ENCODE measurements around the gene JMJD8.

The JMJD8 gene

DNA sequence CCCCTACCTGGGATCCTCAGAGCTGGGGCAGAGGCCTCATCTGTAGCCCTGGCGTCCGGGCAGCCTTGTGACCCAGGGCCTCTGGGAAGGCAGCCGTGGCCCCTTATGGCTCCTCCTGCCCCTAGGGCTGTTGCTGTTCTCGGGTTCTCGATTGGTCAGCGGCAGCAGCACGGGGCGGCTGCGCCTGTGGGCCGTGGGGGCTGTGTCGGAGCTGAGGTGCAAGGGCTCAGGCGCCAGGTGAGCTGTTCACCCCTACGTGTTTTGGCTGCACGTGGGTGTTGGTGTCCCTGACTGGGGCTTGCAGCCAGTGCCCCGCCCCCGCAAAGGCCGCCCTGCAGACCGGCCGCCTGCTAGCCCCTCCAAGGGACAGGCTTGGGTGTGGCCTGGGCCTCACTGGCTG lies 22.0 kb downstream of the JMJD8 start:
- no peaks in the 10 kb centered on the region for H3K27me3 Mint-ChIP-seq (ENCODE audit: low read depth)
- H3K27ac Mint-ChIP-seq = no peak overlapping the region
- no peak overlapping the region for H3K4me3 Mint-ChIP-seq

DNA sequence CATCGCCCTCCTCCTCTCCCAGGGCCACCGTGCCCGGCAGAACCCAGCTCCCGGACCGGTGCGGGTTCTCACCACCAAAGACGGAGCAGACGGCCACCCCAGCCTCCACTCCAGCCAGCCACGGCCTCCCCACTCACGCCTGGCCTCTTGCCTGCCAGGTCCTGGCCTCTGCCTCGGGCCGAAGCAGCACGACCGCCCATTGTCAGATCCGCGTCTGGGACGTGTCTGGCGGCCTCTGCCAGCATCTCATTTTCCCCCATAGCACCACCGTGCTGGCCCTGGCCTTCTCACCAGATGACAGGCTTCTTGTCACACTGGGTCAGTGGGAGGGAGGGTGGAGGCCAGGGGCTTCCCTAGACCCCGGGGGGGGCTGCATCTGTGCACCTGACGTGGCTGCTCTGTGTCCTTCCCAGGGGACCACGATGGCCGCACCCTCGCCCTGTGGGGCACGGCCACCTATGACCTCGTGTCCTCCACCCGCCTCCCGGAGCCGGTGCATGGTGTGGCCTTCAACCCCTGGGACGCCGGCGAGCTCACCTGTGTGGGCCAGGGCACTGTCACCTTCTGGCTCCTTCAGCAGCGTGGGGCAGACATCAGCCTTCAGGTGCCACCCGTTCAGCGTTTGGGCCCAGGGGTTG lies 22.8 kb downstream of the JMJD8 start:
- H3K27ac Mint-ChIP-seq = peak overlapping the region; percentile 36
- H3K4me1 Mint-ChIP-seq (ENCODE audit: low read depth) = peaks cover 5% of the 10 kb centered on the region
- H3K9me3 Mint-ChIP-seq = no peaks in the 10 kb centered on the region
- DNase-seq (ENCODE audit: low spot score) = no peak
- no peaks in the 10 kb centered on the region for H3K27me3 Mint-ChIP-seq (ENCODE audit: low read depth)
- no peak overlapping the region for H3K4me3 Mint-ChIP-seq
- H3K36me3 Mint-ChIP-seq (ENCODE audit: low read depth) = no peaks in the 10 kb centered on the region

More for the DNA sequence above, 22.0 kb downstream of the JMJD8 start:
- Mint-ChIP-seq H3K4me1 (ENCODE audit: low read depth) (peaks cover 5% of the 10 kb centered on the region), H3K9me3 (no peaks in the 10 kb centered on the region), H3K36me3 (ENCODE audit: low read depth) (no peaks in the 10 kb centered on the region)
- no peak for DNase-seq (ENCODE audit: low spot score)

DNA sequence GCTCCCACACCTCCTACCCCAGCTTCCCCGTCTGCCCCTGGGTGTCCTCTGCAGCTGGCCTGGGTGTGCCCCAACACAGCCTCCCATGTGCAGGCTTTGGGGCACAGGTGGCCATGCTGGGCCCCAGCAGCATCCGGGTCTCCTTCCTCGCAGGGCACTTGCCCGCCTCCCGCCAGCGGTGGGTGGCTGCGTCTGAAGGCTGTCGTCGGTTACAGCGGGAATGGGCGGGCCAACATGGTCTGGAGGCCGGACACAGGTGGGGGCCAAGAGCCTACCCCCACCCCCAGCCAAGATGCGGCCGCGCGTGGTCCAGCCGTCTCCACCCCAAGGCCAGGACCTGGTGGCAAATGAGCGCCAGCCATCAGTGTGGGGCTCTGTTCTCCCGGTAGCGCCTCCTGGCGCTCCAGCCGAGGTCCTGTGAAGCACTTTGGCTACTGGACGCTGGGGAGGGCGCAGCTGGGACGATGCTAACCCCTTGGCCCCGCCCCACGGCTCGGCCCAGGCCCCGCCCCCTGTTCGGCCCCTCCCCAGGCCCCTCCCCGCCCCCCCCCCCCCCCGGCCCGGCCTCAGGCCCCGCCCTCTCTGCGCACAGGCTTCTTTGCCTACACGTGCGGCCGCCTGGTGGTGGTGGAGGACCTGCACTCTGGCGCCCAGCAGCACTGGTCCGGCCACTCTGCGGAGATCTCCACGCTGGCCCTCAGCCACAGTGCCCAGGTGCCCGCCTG lies 23.5 kb downstream of the JMJD8 start:
- Mint-ChIP-seq H3K27me3 (ENCODE audit: low read depth) (no peaks in the 10 kb centered on the region), H3K9me3 (no peaks in the 10 kb centered on the region), H3K36me3 (ENCODE audit: low read depth) (no peaks in the 10 kb centered on the region), H3K27ac (peak overlapping the region; percentile 36), H3K4me1 (ENCODE audit: low read depth) (peaks cover 5% of the 10 kb centered on the region), H3K4me3 (no peak overlapping the region)
- DNase-seq (ENCODE audit: low spot score) = peak; percentile 68

DNA sequence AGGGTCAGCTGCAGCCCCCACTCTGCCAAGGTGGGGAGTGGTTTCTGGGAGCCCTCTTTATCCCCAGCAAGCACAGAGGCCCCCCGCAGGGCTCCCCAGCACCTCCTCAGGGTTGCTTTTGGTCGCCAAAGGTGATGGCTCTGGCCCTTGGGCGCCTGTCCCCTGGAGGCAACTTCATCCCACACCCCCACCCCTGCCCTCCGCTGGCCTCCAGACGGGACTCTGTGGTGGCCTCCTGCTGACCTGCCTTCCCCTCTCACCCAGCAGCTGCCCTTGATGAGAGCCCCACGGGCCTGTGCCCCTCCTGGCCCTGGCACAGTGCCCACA lies 24.0 kb downstream of the JMJD8 start:
- Mint-ChIP-seq H3K4me3 (no peak overlapping the region), H3K36me3 (ENCODE audit: low read depth) (no peaks in the 10 kb centered on the region), H3K27me3 (ENCODE audit: low read depth) (no peaks in the 10 kb centered on the region), H3K27ac (no peak overlapping the region), H3K4me1 (ENCODE audit: low read depth) (peaks cover 5% of the 10 kb centered on the region), H3K9me3 (no peaks in the 10 kb centered on the region)
- no peak for DNase-seq (ENCODE audit: low spot score)

DNA sequence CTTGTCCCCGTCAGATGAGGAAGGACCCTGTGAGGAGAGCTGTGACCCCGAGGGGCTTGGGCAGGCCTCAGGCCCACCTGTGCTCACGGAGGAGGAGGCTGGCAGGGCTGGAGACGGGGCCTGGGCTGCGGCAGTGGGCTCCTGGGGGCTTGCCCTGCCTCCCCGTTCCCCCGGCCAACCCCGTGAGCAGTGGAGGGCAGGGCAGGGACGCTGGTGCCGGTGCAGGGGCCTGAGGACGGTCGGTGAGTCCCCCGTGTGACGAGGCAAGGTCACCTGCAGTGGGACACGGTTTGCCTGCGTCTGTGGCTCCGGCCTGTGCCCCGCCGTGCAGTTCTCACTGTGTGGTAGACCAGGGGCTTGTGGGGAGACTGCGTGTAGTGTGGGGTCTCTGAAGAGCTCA lies 24.5 kb downstream of the JMJD8 start:
- no peak overlapping the region for H3K27ac Mint-ChIP-seq
- no peaks in the 10 kb centered on the region for H3K27me3 Mint-ChIP-seq (ENCODE audit: low read depth)
- H3K4me1 Mint-ChIP-seq (ENCODE audit: low read depth) = peaks cover 5% of the 10 kb centered on the region
- no peaks in the 10 kb centered on the region for H3K36me3 Mint-ChIP-seq (ENCODE audit: low read depth)
- no peak for DNase-seq (ENCODE audit: low spot score)
- no peaks in the 10 kb centered on the region for H3K9me3 Mint-ChIP-seq
- H3K4me3 Mint-ChIP-seq = no peak overlapping the region

DNA sequence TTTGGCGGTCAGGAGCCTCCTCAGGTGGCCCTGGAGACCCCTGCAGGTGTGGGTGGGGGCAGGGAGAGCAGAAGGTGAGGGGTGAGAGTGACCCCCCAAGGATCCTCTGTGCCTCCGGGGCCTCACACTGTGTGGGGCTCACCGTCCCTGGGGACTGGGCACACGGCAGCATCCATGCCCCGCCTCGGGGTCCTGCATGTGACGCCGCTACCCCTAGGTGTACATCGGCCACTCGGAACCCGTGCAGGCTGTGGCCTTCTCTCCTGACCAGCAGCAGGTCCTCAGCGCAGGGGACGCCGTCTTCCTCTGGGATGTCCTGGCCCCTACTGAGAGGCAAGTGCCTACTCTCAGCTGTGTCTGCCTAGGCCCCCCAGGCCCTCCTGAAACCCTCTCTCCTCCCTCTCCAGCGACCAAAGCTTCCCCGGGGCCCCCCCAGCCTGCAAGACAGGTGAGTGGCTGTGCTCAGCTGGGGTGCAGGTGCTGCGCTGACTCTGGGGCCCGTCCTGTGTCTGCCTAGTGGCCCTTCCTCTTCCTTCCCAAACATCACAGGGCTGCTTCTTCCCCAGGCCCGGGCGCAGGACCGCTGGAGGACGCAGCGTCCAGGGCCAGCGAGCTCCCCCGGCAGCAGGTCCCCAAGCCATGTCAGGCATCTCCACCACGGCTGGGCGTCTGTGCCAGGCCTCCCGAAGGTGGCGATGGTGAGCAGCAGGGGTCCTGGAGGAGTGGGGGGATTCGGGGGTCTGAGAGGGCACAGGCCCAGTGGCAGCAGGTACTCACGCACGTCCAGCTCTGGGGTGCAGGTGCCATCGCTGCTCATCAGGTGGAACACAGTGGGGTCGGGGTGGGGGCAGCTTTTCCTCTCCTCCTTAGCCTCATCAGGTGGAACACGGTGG lies 25.2 kb downstream of the JMJD8 start:
- no peak overlapping the region for H3K4me3 Mint-ChIP-seq
- no peak for DNase-seq (ENCODE audit: low spot score)
- no peaks in the 10 kb centered on the region for H3K9me3 Mint-ChIP-seq
- H3K27me3 Mint-ChIP-seq (ENCODE audit: low read depth) = no peaks in the 10 kb centered on the region
- no peak overlapping the region for H3K27ac Mint-ChIP-seq
- no peaks in the 10 kb centered on the region for H3K36me3 Mint-ChIP-seq (ENCODE audit: low read depth)
- peaks cover 5% of the 10 kb centered on the region for H3K4me1 Mint-ChIP-seq (ENCODE audit: low read depth)

DNA sequence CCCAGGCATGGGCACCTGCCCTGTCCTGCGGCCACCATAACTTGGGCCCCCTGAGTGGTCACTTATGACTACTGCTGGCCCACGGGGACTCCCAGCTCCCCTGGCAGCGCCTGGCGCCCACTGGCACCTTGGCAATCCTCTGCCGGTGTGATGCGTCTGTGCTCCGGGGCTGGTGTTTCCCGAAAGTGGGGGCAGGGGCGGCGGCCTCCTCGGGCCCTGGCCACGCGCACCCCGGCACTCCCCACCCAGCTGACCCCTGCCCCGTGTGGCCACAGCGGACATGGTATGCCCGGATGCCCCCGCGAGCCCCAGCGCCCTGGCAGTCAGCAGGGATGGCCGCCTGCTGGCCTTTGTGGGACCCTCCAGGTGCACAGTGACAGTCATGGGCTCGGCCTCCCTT lies 26.6 kb downstream of the JMJD8 start:
- Mint-ChIP-seq H3K27me3 (ENCODE audit: low read depth) (no peaks in the 10 kb centered on the region), H3K4me3 (no peak overlapping the region), H3K9me3 (no peaks in the 10 kb centered on the region), H3K36me3 (ENCODE audit: low read depth) (no peaks in the 10 kb centered on the region), H3K4me1 (ENCODE audit: low read depth) (peaks cover 5% of the 10 kb centered on the region), H3K27ac (no peak overlapping the region)
- DNase-seq (ENCODE audit: low spot score) = no peak

DNA sequence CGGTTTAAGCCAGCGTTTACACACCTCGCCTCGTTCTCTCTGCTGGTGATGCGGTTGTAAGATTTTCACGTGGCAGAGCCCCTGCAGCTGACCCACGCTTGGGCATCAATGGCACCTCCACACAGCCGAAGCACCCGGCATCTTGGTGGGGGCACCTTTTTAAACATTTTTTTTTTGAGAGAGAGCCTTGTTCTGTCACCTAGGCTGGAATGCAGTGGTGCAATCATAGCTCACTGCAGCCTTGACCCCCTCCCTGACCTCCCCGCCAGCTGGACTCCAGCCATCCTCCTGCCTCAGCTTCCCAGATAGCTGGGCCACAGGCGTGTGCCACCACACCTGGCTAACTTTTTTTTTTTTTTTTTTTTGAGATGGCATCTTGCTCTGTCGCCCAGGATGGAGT lies 30.1 kb downstream of the JMJD8 start:
- Mint-ChIP-seq H3K27ac (no peak overlapping the region), H3K36me3 (ENCODE audit: low read depth) (no peaks in the 10 kb centered on the region), H3K27me3 (ENCODE audit: low read depth) (no peaks in the 10 kb centered on the region), H3K4me3 (no peak overlapping the region), H3K4me1 (ENCODE audit: low read depth) (no peaks in the 10 kb centered on the region), H3K9me3 (no peaks in the 10 kb centered on the region)
- no peak for DNase-seq (ENCODE audit: low spot score)

DNA sequence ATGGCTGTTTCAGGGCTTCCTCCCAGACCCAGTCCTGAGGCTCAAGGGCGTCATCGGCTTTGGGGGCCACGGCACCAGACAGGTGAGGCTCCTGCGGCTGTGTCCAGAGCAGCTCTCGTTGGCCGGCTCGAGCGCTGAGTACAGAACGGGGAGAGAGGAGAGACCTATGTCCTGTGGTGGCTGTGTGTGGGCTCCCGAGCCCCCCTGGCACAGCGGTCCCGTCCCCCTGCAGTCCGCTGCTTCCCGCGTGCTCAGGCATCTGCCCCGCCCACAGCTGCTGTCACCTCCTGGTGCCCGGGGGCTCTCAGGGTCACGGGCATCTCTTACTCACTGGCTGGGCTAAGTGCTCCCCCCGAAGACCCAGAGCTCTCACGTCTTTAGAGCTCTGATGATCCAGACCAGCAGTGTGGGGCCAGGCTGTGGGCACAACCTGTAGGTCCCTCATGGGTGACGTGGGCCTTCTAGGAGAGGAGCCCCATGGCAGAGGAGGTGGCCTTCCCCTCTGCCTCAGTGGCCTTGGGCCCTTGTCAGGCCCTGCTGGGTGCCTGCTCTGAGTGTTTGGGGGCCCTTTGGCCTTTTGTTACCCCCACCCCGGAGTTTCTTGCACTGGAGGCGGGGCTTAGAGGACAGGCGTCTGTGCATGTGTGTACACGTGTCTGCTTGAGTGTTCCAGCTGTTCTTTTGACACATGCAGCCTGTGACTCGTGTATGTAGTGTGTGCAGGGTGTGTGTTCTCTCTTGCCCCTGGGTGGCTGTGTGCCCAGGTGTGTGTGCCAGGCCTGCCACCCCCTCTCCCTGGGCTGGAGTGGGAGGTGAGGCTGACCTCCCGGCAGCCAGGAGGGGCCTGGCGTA lies 31.5 kb downstream of the JMJD8 start:
- Mint-ChIP-seq H3K27me3 (ENCODE audit: low read depth) (no peaks in the 10 kb centered on the region), H3K4me3 (no peak overlapping the region), H3K27ac (no peak overlapping the region), H3K36me3 (ENCODE audit: low read depth) (no peaks in the 10 kb centered on the region), H3K4me1 (ENCODE audit: low read depth) (no peaks in the 10 kb centered on the region), H3K9me3 (no peaks in the 10 kb centered on the region)
- no peak for DNase-seq (ENCODE audit: low spot score)

DNA sequence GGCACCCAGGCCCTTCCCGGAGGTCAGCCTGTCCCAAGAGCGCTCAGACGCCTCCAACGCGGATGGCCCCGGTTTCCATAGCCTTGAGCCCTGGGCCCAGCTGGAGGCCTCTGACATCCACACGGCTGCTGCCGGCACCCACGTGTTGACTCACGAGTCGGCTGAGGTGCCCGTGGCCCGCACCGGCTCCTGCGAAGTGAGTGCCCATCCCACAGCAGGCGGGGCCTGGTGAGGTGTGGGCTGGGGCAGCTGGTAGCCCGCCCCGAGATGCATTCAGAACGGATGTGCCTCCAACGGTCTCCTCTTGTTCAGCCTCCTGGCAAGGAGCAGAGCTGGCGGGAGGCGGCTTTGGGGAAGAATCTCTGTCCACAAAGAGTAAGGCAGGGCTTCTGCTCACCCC lies 32.3 kb downstream of the JMJD8 start:
- H3K9me3 Mint-ChIP-seq = no peaks in the 10 kb centered on the region
- no peak overlapping the region for H3K4me3 Mint-ChIP-seq

DNA sequence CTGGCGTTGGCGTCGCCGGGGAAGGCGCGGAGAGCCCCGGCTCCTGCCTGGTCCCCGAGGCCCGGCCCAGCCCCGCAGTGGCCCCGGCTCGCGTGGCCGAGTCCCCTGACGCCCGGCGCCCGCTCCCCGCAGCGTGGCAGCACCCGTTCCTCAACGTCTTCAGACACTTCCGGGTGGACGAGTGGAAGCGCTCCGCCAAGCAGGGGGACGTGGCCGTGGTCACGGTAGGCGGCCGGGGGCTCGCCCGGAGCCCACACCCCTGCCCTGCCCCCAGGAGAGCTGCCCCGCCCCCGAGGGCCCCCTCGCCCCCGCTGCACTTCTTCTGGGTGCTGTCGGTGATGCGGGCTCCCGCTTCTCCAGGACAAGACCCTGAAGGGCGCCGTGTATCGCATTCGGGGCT lies 34.5 kb downstream of the JMJD8 start:
- Mint-ChIP-seq H3K27me3 (ENCODE audit: low read depth) (no peaks in the 10 kb centered on the region), H3K4me1 (ENCODE audit: low read depth) (peaks cover under 1% of the 10 kb centered on the region), H3K27ac (peak overlapping the region; percentile 43)

More for the DNA sequence above, 32.3 kb downstream of the JMJD8 start:
- H3K27me3 Mint-ChIP-seq (ENCODE audit: low read depth) = no peaks in the 10 kb centered on the region
- no peak for DNase-seq (ENCODE audit: low spot score)
- no peaks in the 10 kb centered on the region for H3K4me1 Mint-ChIP-seq (ENCODE audit: low read depth)
- no peaks in the 10 kb centered on the region for H3K36me3 Mint-ChIP-seq (ENCODE audit: low read depth)
- no peak overlapping the region for H3K27ac Mint-ChIP-seq

DNA sequence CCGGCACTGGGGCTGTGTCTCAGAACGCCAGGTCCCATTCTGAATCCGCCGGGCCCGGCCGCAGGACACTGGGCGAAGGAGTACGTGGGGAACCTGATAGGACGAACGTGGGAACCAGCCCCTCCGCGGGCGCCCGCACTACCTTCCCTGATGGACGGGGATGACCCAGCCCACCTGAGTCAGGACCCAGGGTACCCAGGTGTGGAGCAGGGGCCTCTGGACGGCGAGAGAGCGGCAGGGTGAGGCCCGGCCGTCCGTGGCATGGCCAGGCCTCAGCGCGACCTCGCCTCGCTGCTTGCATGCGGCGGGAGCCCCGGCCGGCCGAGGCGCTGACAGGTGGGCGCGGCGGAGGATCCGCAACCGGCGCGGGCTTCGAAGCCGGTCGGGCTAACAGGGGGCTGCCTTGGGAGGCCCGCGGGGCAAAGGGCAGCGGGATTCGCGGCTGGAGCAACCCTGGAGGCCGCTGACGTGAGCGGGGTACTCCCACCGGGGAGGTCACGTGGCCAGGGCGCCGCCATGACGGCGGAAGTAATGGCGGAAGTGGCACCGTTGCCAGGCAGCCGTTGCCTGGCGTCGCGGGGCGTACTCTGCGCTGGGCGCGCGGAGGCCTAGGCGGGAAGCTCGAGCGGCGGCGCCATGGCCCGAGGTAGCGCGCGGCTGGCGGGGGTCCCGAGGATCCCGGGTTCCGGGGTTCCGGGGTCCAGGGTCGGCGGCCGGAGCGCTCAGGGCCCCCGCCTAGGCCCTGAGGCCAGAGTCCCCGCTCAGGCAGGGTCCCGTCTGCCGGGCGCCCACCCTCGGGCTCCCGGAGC lies 35.1 kb downstream of the JMJD8 start, which contains the start of gene WDR90:
Gene WDR90 (plus strand): TSS at position 585 of the 809 bp plus-strand sequence. CDS start 52 bp downstream, at position 637.
- DNase-seq (ENCODE audit: low spot score) = peak; percentile 93
- Mint-ChIP-seq H3K36me3 (ENCODE audit: low read depth) (no peaks in the 10 kb centered on the region), H3K4me1 (ENCODE audit: low read depth) (peaks cover 6% of the 10 kb centered on the region), H3K9me3 (no peaks in the 10 kb centered on the region), H3K27me3 (ENCODE audit: low read depth) (no peaks in the 10 kb centered on the region), H3K4me3 (peak within 1 kb of the TSS; percentile 78), H3K27ac (peak within 1 kb of the TSS; percentile 69)

More for the DNA sequence above, 34.5 kb downstream of the JMJD8 start:
- DNase-seq (ENCODE audit: low spot score) = no peak
- Mint-ChIP-seq H3K9me3 (no peaks in the 10 kb centered on the region), H3K4me3 (peak overlapping the region; percentile 77), H3K36me3 (ENCODE audit: low read depth) (no peaks in the 10 kb centered on the region)
